Astrocyte (in vitro differentiated cells and primary cell): ENCODE results near the gene ADAM11. TPM values are rescaled to one million over a fixed set of nuclear protein-coding genes. Genes with fewer than 3 reads are reported as not detected.

ENCODE experiments used
- DNase-seq: peaks from one replicate; pipeline ENCODE4 v3.0.0-alpha.2; 2010; ENCODE audit warnings: low read depth
- FAIRE-seq: peaks from 2 replicates; lab custom pipeline; 2011; peaks lifted over from hg19 to GRCh38; lab: Jason Lieb, UNC
- H2AFZ ChIP-seq: 2 replicates; pipeline ENCODE4 v1.6.0; 2012; ENCODE audit warnings: low read depth, low read length, inconsistent platforms
- H3K27ac ChIP-seq: 2 replicates; pipeline ENCODE4 v1.5.1; 2011; ENCODE audit warnings: low read depth, low read length, inconsistent platforms
- H3K27me3 ChIP-seq: 2 replicates; pipeline ENCODE4 v1.6.0; 2011; ENCODE audit warnings: low read length, inconsistent platforms; ENCODE audit not compliant: insufficient read depth
- H3K36me3 ChIP-seq: 2 replicates; pipeline ENCODE4 v1.5.1; 2011; ENCODE audit warnings: low read length, inconsistent platforms; ENCODE audit not compliant: insufficient read depth
- H3K4me1 ChIP-seq: 2 replicates; pipeline ENCODE4 v1.5.1; 2011; ENCODE audit warnings: low read length, inconsistent platforms; ENCODE audit not compliant: insufficient read depth
- H3K4me2 ChIP-seq: 2 replicates; pipeline ENCODE4 v1.6.0; 2012; ENCODE audit warnings: low read length, inconsistent platforms
- H3K4me3 ChIP-seq: 2 replicates; pipeline ENCODE4 v1.5.1; 2011; ENCODE audit warnings: low read depth, mild to moderate bottlenecking, low read length, inconsistent platforms; ENCODE audit not compliant: insufficient read depth
- H3K79me2 ChIP-seq: 2 replicates; pipeline ENCODE4 v1.6.0; 2012; ENCODE audit warnings: mild to moderate bottlenecking, low read length, inconsistent platforms; ENCODE audit not compliant: insufficient read depth
- H3K9ac ChIP-seq: 2 replicates; pipeline ENCODE4 v1.6.0; 2012; ENCODE audit warnings: mild to moderate bottlenecking, low read length, inconsistent platforms
- H3K9me3 ChIP-seq: 2 replicates; pipeline ENCODE4 v1.5.1; 2012; ENCODE audit warnings: low read depth, mild to moderate bottlenecking, low read length, inconsistent platforms; ENCODE audit not compliant: insufficient read depth
- H4K20me1 ChIP-seq: 2 replicates; pipeline ENCODE4 v1.6.0; 2012; ENCODE audit warnings: low read length, inconsistent platforms; ENCODE audit not compliant: insufficient read depth
- H3K27ac Mint-ChIP-seq: one replicate; pipeline ENCODE4 v1.8.0; 2021; ENCODE audit warnings: mild to moderate bottlenecking, mixed read lengths; ENCODE audit not compliant: unreplicated experiment
- H3K27me3 Mint-ChIP-seq: one replicate; pipeline ENCODE4 v1.8.0; 2021; ENCODE audit warnings: low read depth, mixed read lengths; ENCODE audit not compliant: unreplicated experiment
- H3K36me3 Mint-ChIP-seq: one replicate; pipeline ENCODE4 v1.8.0; 2021; ENCODE audit warnings: low read depth, mixed read lengths; ENCODE audit not compliant: unreplicated experiment
- H3K4me1 Mint-ChIP-seq: one replicate; pipeline ENCODE4 v1.8.0; 2021; ENCODE audit warnings: low read depth, mixed read lengths; ENCODE audit not compliant: unreplicated experiment
- H3K4me3 Mint-ChIP-seq: one replicate; pipeline ENCODE4 v1.8.0; 2021; ENCODE audit warnings: mild to moderate bottlenecking, moderate library complexity, mixed read lengths; ENCODE audit not compliant: unreplicated experiment
- H3K9me3 Mint-ChIP-seq: one replicate; pipeline ENCODE4 v1.8.0; 2021; ENCODE audit warnings: mild to moderate bottlenecking, mixed read lengths; ENCODE audit not compliant: unreplicated experiment
- CTCF ChIP-seq: IDR thresholded peaks from 2 replicates; pipeline ENCODE4 v1.5.1; 2011; ENCODE audit warnings: low read depth, mild to moderate bottlenecking, inconsistent platforms, low read length, moderate library complexity; ENCODE audit not compliant: insufficient read depth
- EZH2 ChIP-seq: IDR thresholded peaks from 2 replicates; pipeline ENCODE4 v1.6.1; 2012; ENCODE audit warnings: mild to moderate bottlenecking, low read length, inconsistent platforms; ENCODE audit not compliant: insufficient read depth
- total RNA-seq: library from RNA; stranded (reverse); gene quantifications from 2 replicates; pipeline ENCODE4 v1.2.1, GENCODE V29; 2021

The ADAM11 gene
- total RNA-seq, 1 donor from 2014 or later, result 0.43 TPM

GRCh38 chr17:44774271-44775135, 15.7 kb downstream of the ADAM11 start:
- Mint-ChIP-seq H3K36me3 (no peaks in the 10 kb centered on the region), H3K4me3 (peak overlapping the region; percentile 83), H3K9me3 (no peaks in the 10 kb centered on the region), H3K27ac (no peak overlapping the region), H3K4me1 (peaks cover 4% of the 10 kb centered on the region), H3K27me3 (peaks cover 16% of the 10 kb centered on the region)
- no peaks in the 10 kb centered on the region for H3K9me3 ChIP-seq
- TF ChIP-seq EZH2 (no peak), CTCF (peak; percentile 94)
- peaks cover 13% of the 10 kb centered on the region for H3K4me1 ChIP-seq
- peak overlapping the region; percentile 23 for H3K9ac ChIP-seq
- no peaks in the 10 kb centered on the region for H4K20me1 ChIP-seq
- no peak overlapping the region for H3K27ac ChIP-seq
- H3K4me2 ChIP-seq, result peak overlapping the region; percentile 95
- no peaks in the 10 kb centered on the region for H3K36me3 ChIP-seq
- FAIRE-seq (no peak), DNase-seq (no peak)
- H3K27me3 ChIP-seq, result no peaks in the 10 kb centered on the region
- no peaks in the 10 kb centered on the region for H3K79me2 ChIP-seq
- H3K4me3 ChIP-seq, result peak overlapping the region; percentile 60
- H2AFZ ChIP-seq, result peak overlapping the region; percentile 84

DNA sequence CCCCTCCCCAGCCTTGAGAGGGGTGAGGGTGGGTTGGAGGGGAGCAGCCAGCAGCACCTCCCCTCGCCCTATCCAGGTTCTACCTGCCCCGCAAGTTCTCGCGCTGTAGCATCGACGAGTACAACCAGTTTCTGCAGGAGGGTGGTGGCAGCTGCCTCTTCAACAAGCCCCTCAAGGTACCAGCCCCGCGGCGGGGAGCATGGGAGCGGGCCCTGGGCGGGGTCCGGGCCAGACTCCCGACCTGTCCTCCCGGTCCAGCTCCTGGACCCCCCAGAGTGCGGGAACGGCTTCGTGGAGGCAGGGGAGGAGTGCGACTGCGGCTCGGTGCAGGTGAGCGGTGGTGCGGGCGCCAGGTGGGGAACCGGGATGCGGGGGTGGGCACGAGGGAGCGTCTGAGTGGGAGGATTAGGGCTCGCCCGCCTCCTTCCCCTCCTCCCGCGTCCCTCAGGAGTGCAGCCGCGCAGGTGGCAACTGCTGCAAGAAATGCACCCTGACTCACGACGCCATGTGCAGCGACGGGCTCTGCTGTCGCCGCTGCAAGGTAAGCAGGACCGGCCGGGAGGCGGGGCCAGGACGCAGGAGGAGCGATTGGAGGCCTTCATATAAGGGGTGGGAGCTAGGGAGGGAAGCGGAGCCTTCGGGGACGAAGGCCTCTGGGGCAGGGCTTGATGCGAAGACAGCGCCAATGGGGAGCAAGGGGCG, 16.5 kb downstream of the ADAM11 start:
- Histone ChIP-seq H4K20me1 (no peaks in the 10 kb centered on the region), H3K27ac (no peak overlapping the region), H3K4me3 (peak overlapping the region; percentile 60), H3K9me3 (no peaks in the 10 kb centered on the region), H3K36me3 (no peaks in the 10 kb centered on the region), H2AFZ (peak overlapping the region; percentile 84), H3K79me2 (no peaks in the 10 kb centered on the region), H3K27me3 (no peaks in the 10 kb centered on the region), H3K4me2 (peak overlapping the region; percentile 95), H3K9ac (peak overlapping the region; percentile 23), H3K4me1 (peaks cover 13% of the 10 kb centered on the region)
- peak; percentile 92 for DNase-seq
- Mint-ChIP-seq H3K9me3 (no peaks in the 10 kb centered on the region), H3K27ac (no peak overlapping the region), H3K4me3 (peak overlapping the region; percentile 83), H3K36me3 (no peaks in the 10 kb centered on the region), H3K4me1 (peaks cover 4% of the 10 kb centered on the region), H3K27me3 (peaks cover 16% of the 10 kb centered on the region)
- TF ChIP-seq EZH2, result no peak
- TF ChIP-seq CTCF, result no peak
- FAIRE-seq, result peak; percentile 43
